HEK293 (cell line): Measurements from ENCODE around the gene TUBB3.

Source experiments
- CTCF ChIA-PET: fragments of 350-600 bp; formaldehyde crosslinking; extraction: SDS; loops from one replicate; lab custom pipeline; 2021; ENCODE audit warnings: antibody characterized with exemption; lab: Yijun Ruan, JAX
- POLR2A ChIA-PET: fragments of 300-600 bp; formaldehyde crosslinking; extraction: SDS; loops from one replicate; lab custom pipeline; 2020; ENCODE audit warnings: antibody characterized with exemption, inconsistent platforms; lab: Yijun Ruan, JAX
- H3K27ac ChIP-seq: fragments of 200-500 bp; sonication (Bioruptor generic); 2 replicates; pipeline ENCODE4 v1.5.1; 2014; ENCODE audit warnings: low read depth, low read length, control low read depth, inconsistent platforms; ENCODE audit errors: extremely low read depth
- H3K36me3 ChIP-seq, 2 experiments: fragments of 200-500 bp in 1 of 2; sonication (Bioruptor generic) in 1 of 2; 1 replicate in 1 of 2; 2 replicates in 1 of 2; pipeline ENCODE4 v1.5.1; 2014 to 2017; ENCODE audit warnings: inconsistent platforms in 2 of 2, low read length in 2 of 2; ENCODE audit not compliant: control insufficient read depth in 2 of 2, insufficient read depth in 1 of 2
- H3K4me1 ChIP-seq: fragments of 200-500 bp; sonication (Bioruptor generic); 2 replicates; pipeline ENCODE4 v1.5.1; 2014; ENCODE audit warnings: mild to moderate bottlenecking, low read length, inconsistent platforms; ENCODE audit not compliant: control insufficient read depth, insufficient read depth
- H3K4me3 ChIP-seq: 2 replicates; pipeline ENCODE4 v1.5.1; 2011; ENCODE audit warnings: low read depth, mild to moderate bottlenecking, control low read depth, low read length, moderate library complexity
- H3K9me3 ChIP-seq: fragments of 200-500 bp; sonication (Bioruptor generic); 2 replicates; pipeline ENCODE4 v1.5.1; 2014; ENCODE audit warnings: low read depth, low read length, inconsistent platforms; ENCODE audit not compliant: control insufficient read depth, insufficient read depth
- BCL11B ChIP-seq: fragments of 450-650 bp; formaldehyde crosslinking; IDR thresholded peaks from 2 replicates; pipeline ENCODE4 v1.5.1; 2016; ENCODE audit warnings: low read depth, missing biosample characterization, missing genetic modification characterization
- GLI2 ChIP-seq: fragments of 450-650 bp; formaldehyde crosslinking; IDR thresholded peaks from 2 replicates; pipeline ENCODE4; 2017; ENCODE audit warnings: missing biosample characterization, missing genetic modification characterization, low read depth, borderline replicate concordance
- REPIN1 ChIP-seq: fragments of 450-650 bp; formaldehyde crosslinking; IDR thresholded peaks from 2 replicates; pipeline ENCODE4 v1.5.1; 2017; ENCODE audit warnings: missing biosample characterization, missing genetic modification characterization, low read depth
- YY1 ChIP-seq: fragments of 450-650 bp; formaldehyde crosslinking; IDR thresholded peaks from 2 replicates; pipeline ENCODE4 v1.5.1; 2018; ENCODE audit warnings: missing biosample characterization, missing genetic modification characterization
- ZFP37 ChIP-seq: fragments of 450-650 bp; formaldehyde crosslinking; IDR thresholded peaks from 2 replicates; pipeline ENCODE4 v1.5.1; 2016; ENCODE audit warnings: missing biosample characterization, missing genetic modification characterization
- ZNF155 ChIP-seq: fragments of 450-650 bp; formaldehyde crosslinking; IDR thresholded peaks from 2 replicates; pipeline ENCODE4 v1.5.1; 2016; ENCODE audit warnings: missing biosample characterization, missing genetic modification characterization
- ZNF18 ChIP-seq: fragments of 450-650 bp; formaldehyde crosslinking; IDR thresholded peaks from 2 replicates; pipeline ENCODE4 v1.5.1; 2016; ENCODE audit warnings: missing biosample characterization, missing genetic modification characterization
- ZNF211 ChIP-seq: fragments of 450-650 bp; formaldehyde crosslinking; IDR thresholded peaks from 2 replicates; pipeline ENCODE4 v1.5.1; 2016; ENCODE audit warnings: low read depth, missing biosample characterization, missing genetic modification characterization
- ZNF341 ChIP-seq: fragments of 450-650 bp; formaldehyde crosslinking; IDR thresholded peaks from 2 replicates; pipeline ENCODE4; 2016; ENCODE audit warnings: low read depth, missing biosample characterization, missing genetic modification characterization
- ZNF416 ChIP-seq: fragments of 450-650 bp; formaldehyde crosslinking; IDR thresholded peaks from 2 replicates; pipeline ENCODE4 v1.5.1; 2016; ENCODE audit warnings: missing biosample characterization, missing genetic modification characterization
- ZNF48 ChIP-seq: fragments of 450-650 bp; formaldehyde crosslinking; IDR thresholded peaks from 2 replicates; pipeline ENCODE4 v1.5.1; 2016; ENCODE audit warnings: missing biosample characterization, missing genetic modification characterization
- ZNF501 ChIP-seq: fragments of 450-650 bp; formaldehyde crosslinking; IDR thresholded peaks from 2 replicates; pipeline ENCODE4 v1.5.1; 2016; ENCODE audit warnings: missing biosample characterization, missing genetic modification characterization
- ZNF521 ChIP-seq: fragments of 450-650 bp; formaldehyde crosslinking; IDR thresholded peaks from 2 replicates; pipeline ENCODE4 v1.5.1; 2017; ENCODE audit warnings: missing biosample characterization, mild to moderate bottlenecking, missing genetic modification characterization
- ZNF548 ChIP-seq: fragments of 450-650 bp; formaldehyde crosslinking; IDR thresholded peaks from 2 replicates; pipeline ENCODE4 v1.5.1; 2016; ENCODE audit warnings: missing biosample characterization, missing genetic modification characterization
- ZNF561 ChIP-seq: fragments of 450-650 bp; IDR thresholded peaks from 2 replicates; pipeline ENCODE4 v1.5.1; 2018; ENCODE audit warnings: missing biosample characterization, missing genetic modification characterization, borderline replicate concordance
- ZNF623 ChIP-seq: fragments of 450-650 bp; formaldehyde crosslinking; IDR thresholded peaks from 2 replicates; pipeline ENCODE4 v1.5.1; 2016; ENCODE audit warnings: missing biosample characterization, missing genetic modification characterization
- ZNF792 ChIP-seq: fragments of 450-650 bp; formaldehyde crosslinking; IDR thresholded peaks from 2 replicates; pipeline ENCODE4 v1.5.1; 2016; ENCODE audit warnings: missing biosample characterization, missing genetic modification characterization
- TF ChIP-seq, protein P1 (sequence below): fragments of 450-650 bp; formaldehyde crosslinking; IDR thresholded peaks from 2 replicates; pipeline ENCODE4; 2016; ENCODE audit warnings: missing biosample characterization, missing genetic modification characterization
- TF ChIP-seq, protein P2 (sequence below): fragments of 450-650 bp; formaldehyde crosslinking; IDR thresholded peaks from 2 replicates; pipeline ENCODE4 v1.5.1; 2016; ENCODE audit warnings: missing biosample characterization, missing genetic modification characterization

The TUBB3 gene

DNA sequence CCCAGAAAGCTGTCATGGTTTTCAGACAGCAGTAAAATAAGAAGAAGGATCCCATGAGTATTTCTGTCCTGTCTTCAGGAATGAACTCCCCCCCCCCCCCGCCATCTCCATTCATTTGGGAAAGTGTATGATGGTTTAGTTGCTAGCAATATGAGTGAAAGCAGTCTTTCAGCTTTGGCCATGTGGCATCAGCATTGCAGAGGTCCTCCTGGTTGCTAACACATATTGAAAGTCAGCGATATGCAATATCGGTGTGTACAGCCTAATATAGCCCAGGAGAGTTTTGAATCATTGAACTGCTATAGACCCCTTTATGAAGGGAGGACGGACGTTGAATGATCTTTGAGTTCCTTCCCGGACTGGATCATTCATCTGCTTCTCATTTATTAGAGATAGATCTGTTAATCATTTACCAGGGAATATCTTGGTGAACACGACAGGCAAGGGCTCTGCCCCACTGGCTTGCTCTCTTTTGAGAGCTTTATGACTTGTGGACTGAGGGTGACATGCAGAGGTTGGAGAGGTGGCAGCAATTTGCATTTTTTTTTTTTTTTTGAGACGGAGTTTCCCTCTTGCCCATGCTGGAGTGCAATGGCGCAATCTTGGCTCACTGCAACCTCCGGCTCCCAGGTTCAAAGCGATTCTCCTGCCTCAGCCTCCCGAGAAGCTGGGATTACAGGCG is 50.7 kb downstream of the TUBB3 start:
- Histone ChIP-seq H3K27ac (no peak overlapping the region), H3K4me3 (peak overlapping the region; percentile 100), H3K9me3 (no peaks in the 10 kb centered on the region), H3K36me3 (peaks cover 20 to 37% of the 10 kb centered on the region in 2 experiments; a peak in 2 of 3 replicates), H3K4me1 (0 out of 2 replicates have a peak, but pooled peaks cover 3% of the 10 kb centered on the region)
- POLR2A ChIA-PET, result interaction anchor here (0.7 to 4.3 kb wide), 5 partner anchors 11 to 367 kb away, joined by 3 to 32 read pairs (median 10); partner anchors contain the start of genes TCF25 and TUBB3
- TF ChIP-seq ZNF501 (tag by site-specific recombination) (no peak), ZNF561 (tag by site-specific recombination) (no peak), REPIN1 (tag by site-specific recombination) (no peak), ZNF548 (tag by site-specific recombination) (no peak), ZNF792 (tag by site-specific recombination) (no peak), ZNF416 (no peak), ZNF521 (tag by site-specific recombination) (no peak), YY1 (tag by site-specific recombination) (no peak), ZFP37 (tag by site-specific recombination) (no peak), ZNF48 (no peak), ZNF155 (tag by site-specific recombination) (no peak), ZNF341 (tag by site-specific recombination) (no peak)
- TF ChIP-seq, protein P1, sequence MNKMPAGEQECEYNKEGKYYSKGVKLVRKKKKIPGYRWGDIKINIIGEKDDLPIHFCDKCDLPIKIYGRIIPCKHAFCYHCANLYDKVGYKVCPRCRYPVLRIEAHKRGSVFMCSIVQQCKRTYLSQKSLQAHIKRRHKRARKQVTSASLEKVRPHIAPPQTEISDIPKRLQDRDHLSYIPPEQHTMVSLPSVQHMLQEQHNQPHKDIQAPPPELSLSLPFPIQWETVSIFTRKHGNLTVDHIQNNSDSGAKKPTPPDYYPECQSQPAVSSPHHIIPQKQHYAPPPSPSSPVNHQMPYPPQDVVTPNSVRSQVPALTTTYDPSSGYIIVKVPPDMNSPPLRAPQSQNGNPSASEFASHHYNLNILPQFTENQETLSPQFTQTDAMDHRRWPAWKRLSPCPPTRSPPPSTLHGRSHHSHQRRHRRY (tag by site-specific recombination), result no peak
- TF ChIP-seq, protein P2, sequence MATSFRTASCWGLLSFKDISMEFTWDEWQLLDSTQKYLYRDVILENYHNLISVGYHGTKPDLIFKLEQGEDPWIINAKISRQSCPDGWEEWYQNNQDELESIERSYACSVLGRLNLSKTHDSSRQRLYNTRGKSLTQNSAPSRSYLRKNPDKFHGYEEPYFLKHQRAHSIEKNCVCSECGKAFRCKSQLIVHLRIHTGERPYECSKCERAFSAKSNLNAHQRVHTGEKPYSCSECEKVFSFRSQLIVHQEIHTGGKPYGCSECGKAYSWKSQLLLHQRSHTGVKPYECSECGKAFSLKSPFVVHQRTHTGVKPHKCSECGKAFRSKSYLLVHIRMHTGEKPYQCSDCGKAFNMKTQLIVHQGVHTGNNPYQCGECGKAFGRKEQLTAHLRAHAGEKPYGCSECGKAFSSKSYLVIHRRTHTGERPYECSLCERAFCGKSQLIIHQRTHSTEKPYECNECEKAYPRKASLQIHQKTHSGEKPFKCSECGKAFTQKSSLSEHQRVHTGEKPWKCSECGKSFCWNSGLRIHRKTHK, result no peak
- CTCF ChIA-PET, result interaction anchor here (0.8 kb wide), 1 partner anchor 110 kb away, joined by 4 read pairs; no protein-coding TSS in a partner anchor

DNA sequence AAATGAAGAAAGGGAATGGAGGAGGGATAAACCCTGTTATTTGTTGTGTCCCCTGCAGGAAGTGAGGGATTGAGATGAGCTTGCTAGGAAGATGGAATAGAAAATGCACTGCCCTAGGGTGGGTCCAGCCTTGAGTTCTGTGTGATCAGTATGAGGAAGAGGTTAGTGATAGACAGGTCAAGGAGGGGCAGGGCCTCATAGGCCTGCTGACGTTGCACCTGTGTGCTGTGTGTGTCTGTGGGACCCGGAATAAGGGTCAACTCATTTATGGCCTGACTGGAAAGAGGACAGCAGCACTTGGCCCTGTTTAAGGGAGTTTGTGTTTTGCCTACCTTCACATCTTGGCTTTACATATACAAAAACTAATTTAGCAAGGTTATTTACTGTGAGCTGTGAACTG is 51.7 kb downstream of the TUBB3 start:
- ChIA-PET CTCF (interaction anchor here (1.2 kb wide), 1 partner anchor 27 kb away, joined by 4 read pairs; no protein-coding TSS in a partner anchor), POLR2A (interaction anchor here (0.7 to 4.3 kb wide), 3 partner anchors 16 to 102 kb away, joined by 3 to 32 read pairs (median 4); partner anchors contain the start of genes TCF25 and TUBB3)
- TF ChIP-seq ZNF211 (tag by site-specific recombination) (no peak), ZNF18 (no peak), GLI2 (no peak), ZNF623 (no peak), BCL11B (tag by site-specific recombination) (no peak), ZNF548 (tag by site-specific recombination) (no peak)
- no peak overlapping the region for H3K27ac ChIP-seq
- H3K4me3 ChIP-seq, result no peak overlapping the region
- H3K4me1 ChIP-seq, result 0 out of 2 replicates have a peak, but pooled peaks cover 3% of the 10 kb centered on the region
- H3K36me3 ChIP-seq, result peaks cover 21 to 42% of the 10 kb centered on the region in 2 experiments; a peak in 2 of 3 replicates
- H3K9me3 ChIP-seq, result no peaks in the 10 kb centered on the region
